HG03060 (cell line): ENCODE results near the gene PTPN12.

ENCODE experiments used
- ATAC-seq: cut with Tn5 transposase; IDR thresholded peaks from one replicate; pipeline ENCODE4 v1.9.1; 2021; ENCODE audit warnings: low read depth, moderate number of reproducible peaks; ENCODE audit not compliant: unreplicated experiment

Gene PTPN12

GRCh38 chr7:77657427-77658224 is 120.5 kb downstream of the PTPN12 start:
- no peak for ATAC-seq

GRCh38 chr7:77658928-77659327 is 121.8 kb downstream of the PTPN12 start:
- ATAC-seq = no peak

GRCh38 chr7:77661816-77662215 is 124.7 kb downstream of the PTPN12 start:
- no peak for ATAC-seq

GRCh38 chr7:77662869-77663268 is 125.8 kb downstream of the PTPN12 start:
- ATAC-seq = no peak

- ATAC-seq = no peak
Measured at GRCh38 chr7:77664715-77665114, 127.6 kb downstream of the PTPN12 start.

- ATAC-seq = no peak
Measured at GRCh38 chr7:77665161-77665560, 128.1 kb downstream of the PTPN12 start.

GRCh38 chr7:77667459-77668086 is 130.5 kb downstream of the PTPN12 start:
- no peak for ATAC-seq

- ATAC-seq = no peak
Measured at GRCh38 chr7:77674878-77675277, 137.8 kb downstream of the PTPN12 start.

- ATAC-seq = no peak
Measured at GRCh38 chr7:77679608-77680007, 142.5 kb downstream of the PTPN12 start.

GRCh38 chr7:77680266-77680665 is 143.2 kb downstream of the PTPN12 start:
- ATAC-seq = no peak

GRCh38 chr7:77684030-77684429 is 146.9 kb downstream of the PTPN12 start:
- no peak for ATAC-seq

GRCh38 chr7:77685233-77685632 is 148.1 kb downstream of the PTPN12 start:
- no peak for ATAC-seq

- no peak for ATAC-seq
Measured at GRCh38 chr7:77687100-77687746, 150.1 kb downstream of the PTPN12 start.

GRCh38 chr7:77687747-77688144 is 150.7 kb downstream of the PTPN12 start:
- ATAC-seq = no peak
